GM12872 (cell line): ENCODE measurements around the gene IQGAP2.

Source experiments
- CTCF ChIP-seq: IDR thresholded peaks from 3 replicates; pipeline ENCODE4 v1.5.1; 2011; ENCODE audit warnings: low read depth, mild to moderate bottlenecking, low read length, moderate library complexity; ENCODE audit not compliant: insufficient read depth

Gene IQGAP2

DNA sequence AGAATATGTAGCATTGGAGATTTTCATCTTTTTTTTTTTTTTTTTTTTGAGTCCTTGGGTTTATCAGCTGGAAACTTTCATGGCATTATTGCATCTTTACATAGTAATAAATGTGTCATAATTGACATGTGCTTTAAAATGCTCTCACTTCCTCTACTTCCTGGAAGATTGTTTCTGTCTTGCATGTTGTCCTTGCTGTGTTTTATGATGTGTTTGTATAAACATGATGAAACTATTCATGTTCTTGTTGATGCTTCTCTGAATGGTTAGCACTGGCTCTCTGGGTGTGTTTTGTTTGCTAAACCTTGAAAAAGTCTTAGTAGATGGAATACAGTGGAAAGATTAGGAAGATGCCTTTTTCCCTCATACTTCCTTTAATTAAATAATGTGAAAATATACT lies 87.9 kb downstream of the IQGAP2 start:
- TF ChIP-seq CTCF: no peak

DNA sequence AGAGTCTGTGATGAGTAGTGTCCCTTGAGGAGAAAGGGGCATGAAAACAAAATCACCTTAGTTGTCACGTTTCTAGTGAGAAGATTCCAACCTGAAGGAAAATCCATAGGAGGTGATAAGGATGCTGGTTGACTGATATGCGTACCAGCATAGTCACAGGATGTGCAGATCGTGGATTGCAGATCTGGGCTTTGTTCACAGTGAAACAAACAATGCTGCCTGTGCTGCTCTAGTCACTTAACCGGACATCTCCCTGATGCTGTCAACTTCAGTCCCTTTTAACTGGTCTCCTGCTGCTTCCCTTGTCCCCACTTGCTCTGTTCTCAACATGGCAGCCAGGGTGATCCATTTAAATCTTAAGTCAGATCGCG lies 89.7 kb downstream of the IQGAP2 start:
- no peak for TF ChIP-seq CTCF

GRCh38 chr5:76493190-76493837 lies 90.2 kb downstream of the IQGAP2 start:
- no peak for TF ChIP-seq CTCF

- no peak for TF ChIP-seq CTCF
Measured at GRCh38 chr5:76494201-76494600, 91.1 kb downstream of the IQGAP2 start.

- no peak for TF ChIP-seq CTCF
Measured at GRCh38 chr5:76495870-76496269, 92.8 kb downstream of the IQGAP2 start.

- TF ChIP-seq CTCF: no peak
Measured at GRCh38 chr5:76497065-76497460, 94.0 kb downstream of the IQGAP2 start.

- no peak for TF ChIP-seq CTCF
Measured at GRCh38 chr5:76497986-76498717, 95.1 kb downstream of the IQGAP2 start.
